ENCODE results near the gene RTCA. TPM values are rescaled to one million over a fixed set of nuclear protein-coding genes. Genes with fewer than 3 reads are reported as not detected.
"Not testable (repeated sequence)": the region's sequence is repeated elsewhere in the genome, so short reads cannot be mapped to it uniquely, and the experiment has no call there.

RTCA gene
- total RNA-seq, 1 donor from 2014 or later, result 28.7 TPM

DNA sequence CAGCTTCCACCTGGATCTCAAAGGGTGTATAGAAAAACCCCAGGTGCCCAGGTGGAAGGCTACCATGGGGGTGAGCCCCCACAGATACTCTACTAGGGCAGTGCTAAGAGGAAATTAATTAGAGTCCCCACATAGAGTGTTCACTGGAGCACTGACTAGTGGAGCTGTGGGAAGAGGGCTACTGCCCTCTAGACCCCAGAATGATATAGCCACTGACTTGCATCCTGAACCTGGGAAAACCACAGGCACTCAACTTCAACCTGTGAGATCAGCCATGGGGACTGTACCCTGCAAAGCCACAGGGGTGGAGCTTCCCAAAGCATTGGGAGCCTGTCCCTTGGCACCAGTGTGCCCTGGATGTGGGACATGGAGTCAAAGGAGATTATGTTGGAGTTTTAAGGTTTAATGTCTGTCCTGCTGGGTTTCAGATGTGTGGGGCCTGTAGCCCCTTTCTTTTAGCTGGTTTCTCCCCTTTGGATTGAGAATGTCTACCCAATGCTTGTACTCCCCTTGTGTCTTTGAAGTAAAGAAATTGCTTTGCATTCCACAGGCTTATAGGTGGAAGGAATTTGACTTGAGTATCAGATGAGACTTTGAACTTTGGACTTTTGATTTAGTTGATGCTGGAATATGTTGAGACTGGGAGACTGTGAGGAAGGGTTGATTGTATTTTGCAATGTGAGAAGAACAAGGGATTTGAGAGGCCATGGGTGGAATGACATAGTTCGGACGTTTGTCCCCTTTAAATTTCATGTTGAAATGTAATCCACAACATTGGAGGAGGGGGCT is 54.5 kb downstream of the RTCA start:
- Histone ChIP-seq H3K9ac (ENCODE audit: low read depth in 1 of 3, low read length in 3 of 3) (no peak overlapping the region), H3K4me3 (ENCODE audit: low read length in 3 of 3) (no peak overlapping the region), H3K36me3 (ENCODE audit: control insufficient read depth in 3 of 3, insufficient read depth in 3 of 3, low read length in 3 of 3) (no peaks in the 10 kb centered on the region), H3K27ac (ENCODE audit: low read depth, low read length) (no peak overlapping the region), H3K27me3 (ENCODE audit: control insufficient read depth in 3 of 3, insufficient read depth in 3 of 3, low read length in 3 of 3) (no peaks in the 10 kb centered on the region), H3K9me3 (ENCODE audit: control insufficient read depth in 3 of 3, low read length in 3 of 3) (no peaks in the 10 kb centered on the region), H3K4me1 (ENCODE audit: control insufficient read depth in 3 of 3, insufficient read depth in 3 of 3, low read length in 3 of 3) (peaks cover 6 to 12% (median 7%) of the 10 kb centered on the region in 3 donors)

GRCh38 chr1:100321100-100321493 is 55.1 kb downstream of the RTCA start:
- H3K4me1 ChIP-seq (ENCODE audit: control insufficient read depth in 3 of 3, insufficient read depth in 3 of 3, low read length in 3 of 3), result peaks cover 6 to 12% (median 7%) of the 10 kb centered on the region in 3 donors
- no peak overlapping the region for H3K27ac ChIP-seq (ENCODE audit: low read depth, low read length)
- H3K9ac ChIP-seq (ENCODE audit: low read depth in 1 of 3, low read length in 3 of 3), result no peak overlapping the region
- no peak overlapping the region for H3K4me3 ChIP-seq (ENCODE audit: low read length in 3 of 3)
- no peaks in the 10 kb centered on the region for H3K36me3 ChIP-seq (ENCODE audit: control insufficient read depth in 3 of 3, insufficient read depth in 3 of 3, low read length in 3 of 3)
- H3K9me3 ChIP-seq (ENCODE audit: control insufficient read depth in 3 of 3, low read length in 3 of 3), result no peaks in the 10 kb centered on the region
- H3K27me3 ChIP-seq (ENCODE audit: control insufficient read depth in 3 of 3, insufficient read depth in 3 of 3, low read length in 3 of 3), result no peaks in the 10 kb centered on the region

- peaks cover 6 to 12% (median 7%) of the 10 kb centered on the region in 3 donors for H3K4me1 ChIP-seq (ENCODE audit: control insufficient read depth in 3 of 3, insufficient read depth in 3 of 3, low read length in 3 of 3)
- no peak overlapping the region for H3K27ac ChIP-seq (ENCODE audit: low read depth, low read length)
- H3K36me3 ChIP-seq (ENCODE audit: control insufficient read depth in 3 of 3, insufficient read depth in 3 of 3, low read length in 3 of 3), result no peaks in the 10 kb centered on the region
- H3K27me3 ChIP-seq (ENCODE audit: control insufficient read depth in 3 of 3, insufficient read depth in 3 of 3, low read length in 3 of 3), result no peaks in the 10 kb centered on the region
- H3K9me3 ChIP-seq (ENCODE audit: control insufficient read depth in 3 of 3, low read length in 3 of 3), result no peaks in the 10 kb centered on the region
- H3K4me3 ChIP-seq (ENCODE audit: low read length in 3 of 3), result no peak overlapping the region
- H3K9ac ChIP-seq (ENCODE audit: low read depth in 1 of 3, low read length in 3 of 3), result no peak overlapping the region
Measured at GRCh38 chr1:100321506-100321905, 55.5 kb downstream of the RTCA start.

- Histone ChIP-seq H3K36me3 (ENCODE audit: control insufficient read depth in 3 of 3, insufficient read depth in 3 of 3, low read length in 3 of 3) (no peaks in the 10 kb centered on the region), H3K9me3 (ENCODE audit: control insufficient read depth in 3 of 3, low read length in 3 of 3) (no peaks in the 10 kb centered on the region), H3K9ac (ENCODE audit: low read depth in 1 of 3, low read length in 3 of 3) (no peak overlapping the region), H3K4me1 (ENCODE audit: control insufficient read depth in 3 of 3, insufficient read depth in 3 of 3, low read length in 3 of 3) (peaks cover 6 to 12% (median 7%) of the 10 kb centered on the region in 3 donors), H3K4me3 (ENCODE audit: low read length in 3 of 3) (no peak overlapping the region), H3K27me3 (ENCODE audit: control insufficient read depth in 3 of 3, insufficient read depth in 3 of 3, low read length in 3 of 3) (no peaks in the 10 kb centered on the region), H3K27ac (ENCODE audit: low read depth, low read length) (no peak overlapping the region)
Measured at GRCh38 chr1:100322436-100323211, 56.6 kb downstream of the RTCA start.

- H3K27me3 ChIP-seq (ENCODE audit: control insufficient read depth in 3 of 3, insufficient read depth in 3 of 3, low read length in 3 of 3), result no peaks in the 10 kb centered on the region
- H3K4me3 ChIP-seq (ENCODE audit: low read length in 3 of 3), result no peak overlapping the region
- no peaks in the 10 kb centered on the region for H3K36me3 ChIP-seq (ENCODE audit: control insufficient read depth in 3 of 3, insufficient read depth in 3 of 3, low read length in 3 of 3)
- peaks cover 6 to 12% (median 7%) of the 10 kb centered on the region in 3 donors for H3K4me1 ChIP-seq (ENCODE audit: control insufficient read depth in 3 of 3, insufficient read depth in 3 of 3, low read length in 3 of 3)
- H3K9ac ChIP-seq (ENCODE audit: low read depth in 1 of 3, low read length in 3 of 3), result no peak overlapping the region
- H3K27ac ChIP-seq (ENCODE audit: low read depth, low read length), result peak overlapping the region; percentile 45
- H3K9me3 ChIP-seq (ENCODE audit: control insufficient read depth in 3 of 3, low read length in 3 of 3), result no peaks in the 10 kb centered on the region
Measured at GRCh38 chr1:100323419-100324106, 57.5 kb downstream of the RTCA start.

GRCh38 chr1:100325415-100326324 is 59.7 kb downstream of the RTCA start:
- peaks cover 6 to 12% (median 7%) of the 10 kb centered on the region in 3 donors for H3K4me1 ChIP-seq (ENCODE audit: control insufficient read depth in 3 of 3, insufficient read depth in 3 of 3, low read length in 3 of 3)
- H3K36me3 ChIP-seq (ENCODE audit: control insufficient read depth in 3 of 3, insufficient read depth in 3 of 3, low read length in 3 of 3), result no peaks in the 10 kb centered on the region
- H3K27ac ChIP-seq (ENCODE audit: low read depth, low read length), result no peak overlapping the region
- no peaks in the 10 kb centered on the region for H3K9me3 ChIP-seq (ENCODE audit: control insufficient read depth in 3 of 3, low read length in 3 of 3)
- H3K4me3 ChIP-seq (ENCODE audit: low read length in 3 of 3), result no peak overlapping the region
- H3K27me3 ChIP-seq (ENCODE audit: control insufficient read depth in 3 of 3, insufficient read depth in 3 of 3, low read length in 3 of 3), result no peaks in the 10 kb centered on the region
- no peak overlapping the region for H3K9ac ChIP-seq (ENCODE audit: low read depth in 1 of 3, low read length in 3 of 3)

GRCh38 chr1:100326325-100326670 is 60.3 kb downstream of the RTCA start:
- not testable (repeated sequence) for H3K9me3 ChIP-seq (ENCODE audit: control insufficient read depth in 3 of 3, low read length in 3 of 3); H3K4me3 ChIP-seq (ENCODE audit: low read length in 3 of 3); H3K27ac ChIP-seq (ENCODE audit: low read depth, low read length); H3K27me3 ChIP-seq (ENCODE audit: control insufficient read depth in 3 of 3, insufficient read depth in 3 of 3, low read length in 3 of 3); H3K9ac ChIP-seq (ENCODE audit: low read depth in 1 of 3, low read length in 3 of 3); H3K36me3 ChIP-seq (ENCODE audit: control insufficient read depth in 3 of 3, insufficient read depth in 3 of 3, low read length in 3 of 3)
- peaks cover 6 to 12% (median 7%) of the 10 kb centered on the region in 3 donors for H3K4me1 ChIP-seq (ENCODE audit: control insufficient read depth in 3 of 3, insufficient read depth in 3 of 3, low read length in 3 of 3)

DNA sequence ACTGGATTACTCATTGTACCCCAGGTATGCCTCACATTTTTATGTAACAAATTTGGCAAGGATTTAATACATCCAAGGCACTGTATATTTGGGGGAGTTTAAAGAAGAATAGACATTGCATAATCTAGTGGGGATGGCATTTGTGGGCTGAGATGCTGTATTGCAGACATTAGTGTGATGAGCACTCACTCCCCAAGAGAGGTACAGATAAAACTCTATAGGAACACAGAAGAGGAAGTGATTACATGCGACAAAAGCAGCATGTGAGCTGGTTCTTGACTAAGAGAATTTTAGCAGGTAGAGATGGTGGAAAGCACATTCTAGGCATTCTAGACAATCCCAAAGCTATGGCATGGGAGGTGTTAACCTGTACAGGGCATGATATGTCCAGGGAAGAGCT is 62.1 kb downstream of the RTCA start:
- no peaks in the 10 kb centered on the region for H3K36me3 ChIP-seq (ENCODE audit: control insufficient read depth in 3 of 3, insufficient read depth in 3 of 3, low read length in 3 of 3)
- H3K27me3 ChIP-seq (ENCODE audit: control insufficient read depth in 3 of 3, insufficient read depth in 3 of 3, low read length in 3 of 3), result no peaks in the 10 kb centered on the region
- no peak overlapping the region for H3K9ac ChIP-seq (ENCODE audit: low read depth in 1 of 3, low read length in 3 of 3)
- peaks cover 0 to 6% (median 3%) of the 10 kb centered on the region in 3 donors for H3K4me1 ChIP-seq (ENCODE audit: control insufficient read depth in 3 of 3, insufficient read depth in 3 of 3, low read length in 3 of 3)
- no peak overlapping the region for H3K27ac ChIP-seq (ENCODE audit: low read depth, low read length)
- no peak overlapping the region for H3K4me3 ChIP-seq (ENCODE audit: low read length in 3 of 3)
- H3K9me3 ChIP-seq (ENCODE audit: control insufficient read depth in 3 of 3, low read length in 3 of 3), result no peaks in the 10 kb centered on the region

GRCh38 chr1:100331146-100331545 is 65.1 kb downstream of the RTCA start:
- not testable (repeated sequence) for H3K9ac ChIP-seq (ENCODE audit: low read depth in 1 of 3, low read length in 3 of 3); H3K4me1 ChIP-seq (ENCODE audit: control insufficient read depth in 3 of 3, insufficient read depth in 3 of 3, low read length in 3 of 3); H3K4me3 ChIP-seq (ENCODE audit: low read length in 3 of 3); H3K36me3 ChIP-seq (ENCODE audit: control insufficient read depth in 3 of 3, insufficient read depth in 3 of 3, low read length in 3 of 3); H3K27ac ChIP-seq (ENCODE audit: low read depth, low read length); H3K27me3 ChIP-seq (ENCODE audit: control insufficient read depth in 3 of 3, insufficient read depth in 3 of 3, low read length in 3 of 3); H3K9me3 ChIP-seq (ENCODE audit: control insufficient read depth in 3 of 3, low read length in 3 of 3)
